GM19239 (cell line): ENCODE results near the gene ITSN1.
"Not testable (repeated sequence)": the region's sequence is repeated elsewhere in the genome, so short reads cannot be mapped to it uniquely, and the experiment has no call there.

ENCODE experiments used
- DNase-seq: peaks from one replicate; pipeline ENCODE4 v3.0.0; 2011; ENCODE audit warnings: low spot score; ENCODE audit not compliant: insufficient read length
- FAIRE-seq: peaks from 2 replicates; lab custom pipeline; 2011; peaks lifted over from hg19 to GRCh38; lab: Jason Lieb, UNC

The ITSN1 gene

DNA sequence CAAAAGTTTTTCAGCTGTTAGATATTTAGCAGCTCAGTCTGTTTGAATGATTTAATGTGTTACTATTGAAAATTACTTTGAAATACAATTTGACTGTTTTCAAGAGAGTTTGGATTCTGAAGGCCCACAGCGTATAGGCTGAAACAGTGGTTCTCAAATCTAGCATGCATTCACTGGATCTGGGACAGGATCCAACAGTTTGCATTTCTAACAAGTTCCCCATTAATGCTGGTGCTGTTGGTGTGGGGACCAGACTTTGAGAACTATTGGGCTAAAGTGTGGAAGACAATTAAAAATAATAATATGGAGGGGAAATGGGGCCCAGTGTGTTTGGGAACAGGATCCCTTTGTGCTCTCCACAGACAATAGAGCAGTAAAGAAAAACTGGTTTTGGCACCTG is 31.9 kb downstream of the ITSN1 start:
- FAIRE-seq, result no peak

GRCh38 chr21:33676666-33677065 is 34.4 kb downstream of the ITSN1 start:
- not testable (repeated sequence) for DNase-seq, FAIRE-seq

More for the DNA sequence above, 31.9 kb downstream of the ITSN1 start:
- no peak for DNase-seq

DNA sequence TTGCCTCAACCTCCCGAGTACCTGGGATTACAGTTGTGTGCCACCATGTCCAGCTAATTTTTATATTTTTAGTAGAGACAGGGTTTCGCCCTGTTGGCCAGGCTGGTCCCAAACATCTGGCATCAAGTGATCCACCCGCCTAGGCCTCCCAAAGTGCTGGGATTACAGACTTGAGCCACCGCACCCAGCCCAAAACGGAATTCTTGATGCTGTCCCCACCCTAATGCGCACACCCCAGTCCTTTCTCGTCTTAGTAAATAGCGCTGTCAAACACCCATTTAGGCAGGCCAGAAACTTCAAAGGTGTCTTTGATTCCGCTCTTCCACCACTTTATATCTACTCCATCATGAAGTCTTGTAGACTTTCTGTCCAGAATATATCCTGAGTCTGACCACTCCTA is 35.1 kb downstream of the ITSN1 start:
- FAIRE-seq, result no peak

GRCh38 chr21:33680870-33681269 is 38.6 kb downstream of the ITSN1 start:
- DNase-seq, result no peak
- FAIRE-seq, result no peak

More for the DNA sequence above, 35.1 kb downstream of the ITSN1 start:
- no peak for DNase-seq

GRCh38 chr21:33682992-33683627 is 40.8 kb downstream of the ITSN1 start:
- FAIRE-seq (no peak), DNase-seq (no peak)

GRCh38 chr21:33684068-33684467 is 41.8 kb downstream of the ITSN1 start:
- no peak for FAIRE-seq
- no peak for DNase-seq

DNA sequence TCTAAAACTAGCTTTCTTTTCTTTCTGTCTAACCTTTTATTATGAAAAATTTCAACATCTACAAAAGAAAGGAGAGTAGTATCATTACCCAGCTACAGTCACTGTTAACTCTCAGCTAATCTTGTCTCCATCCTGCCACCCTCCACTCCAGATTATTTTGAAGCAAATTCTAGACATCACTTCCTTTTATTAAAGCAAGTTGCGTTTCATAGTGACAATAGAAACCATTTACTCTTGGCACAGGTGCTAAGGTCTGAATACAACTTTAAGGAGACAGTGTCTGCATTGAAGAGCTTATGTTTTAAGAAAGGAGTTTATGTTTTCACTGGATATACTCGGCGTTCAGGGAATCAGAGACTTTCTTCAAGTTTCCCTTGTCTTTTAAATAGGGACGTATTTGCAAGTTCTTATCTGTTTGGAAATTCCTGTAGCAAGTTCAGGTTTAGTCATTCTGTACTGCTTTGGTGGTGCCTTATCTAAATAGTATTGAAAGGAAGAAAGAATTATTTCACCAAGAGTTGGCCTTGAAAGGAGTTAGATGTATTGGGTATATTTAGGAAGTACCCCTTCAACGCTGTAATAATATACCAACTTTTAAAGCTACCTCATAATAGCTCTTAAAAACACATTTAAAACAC is 42.7 kb downstream of the ITSN1 start:
- FAIRE-seq (no peak), DNase-seq (no peak)

GRCh38 chr21:33685613-33686197 is 43.4 kb downstream of the ITSN1 start:
- DNase-seq, result no peak
- no peak for FAIRE-seq

DNA sequence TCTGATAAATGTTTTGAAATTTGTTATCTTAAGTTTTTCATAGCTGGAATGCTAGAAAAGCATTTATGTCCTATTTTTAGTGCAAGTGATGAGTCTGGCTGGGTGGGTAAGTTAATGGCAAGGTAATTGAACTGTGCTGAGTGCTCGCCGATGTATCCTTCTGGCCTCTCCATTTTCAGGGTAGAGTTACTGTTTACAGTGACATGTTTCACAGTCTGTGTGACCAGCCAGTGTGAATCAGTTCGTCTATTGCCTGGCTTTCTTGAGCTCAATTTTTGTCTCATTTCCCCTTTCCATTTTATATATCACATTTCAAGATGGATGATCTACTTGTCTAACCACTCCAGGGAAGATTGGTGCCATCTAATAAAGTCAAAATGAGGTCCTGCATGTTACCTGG is 44.1 kb downstream of the ITSN1 start:
- DNase-seq (no peak), FAIRE-seq (no peak)

GRCh38 chr21:33687634-33688033 is 45.3 kb downstream of the ITSN1 start:
- no peak for FAIRE-seq
- DNase-seq, result no peak

DNA sequence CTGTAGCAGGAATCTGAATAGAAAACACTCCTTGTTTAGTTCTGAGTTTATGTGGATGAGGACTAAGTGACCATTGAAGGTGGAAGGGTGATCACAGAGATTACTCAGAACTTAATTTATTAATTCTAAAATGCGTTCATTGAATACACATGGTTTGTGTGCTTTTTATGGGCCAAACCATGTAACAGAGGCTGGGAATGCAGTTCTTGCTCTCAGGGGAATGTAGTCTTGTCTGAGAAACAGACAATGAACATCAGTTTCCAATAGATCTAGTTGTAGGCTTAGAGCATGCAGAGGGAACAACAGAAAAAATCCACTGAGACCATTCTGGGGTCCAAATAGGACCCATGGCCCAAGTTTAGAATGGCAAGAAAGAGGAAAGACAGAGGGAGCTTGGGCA is 46.1 kb downstream of the ITSN1 start:
- no peak for DNase-seq
- FAIRE-seq, result no peak

DNA sequence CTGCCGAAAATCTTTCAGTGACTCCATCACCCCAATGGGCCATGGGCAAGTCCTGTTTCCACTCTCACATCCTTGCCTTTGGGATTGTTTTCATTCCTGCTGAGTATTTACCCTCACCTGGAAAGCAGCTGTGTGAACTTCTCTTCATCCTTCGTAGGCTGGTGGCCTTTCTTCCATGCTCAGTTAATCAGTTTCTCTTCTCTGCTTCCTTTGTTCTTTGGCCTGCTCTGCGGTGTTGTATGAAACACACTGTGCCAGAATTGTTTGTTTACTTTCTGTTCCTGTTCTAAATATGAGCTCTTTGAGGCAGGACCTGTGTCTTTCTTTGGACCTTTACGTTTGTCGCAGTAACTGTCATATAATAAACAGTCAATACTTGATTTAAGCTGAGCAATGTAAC is 48.6 kb downstream of the ITSN1 start:
- no peak for FAIRE-seq

GRCh38 chr21:33691945-33692603 is 49.8 kb downstream of the ITSN1 start:
- no peak for FAIRE-seq
- DNase-seq, result no peak

More for the DNA sequence above, 48.6 kb downstream of the ITSN1 start:
- DNase-seq, result no peak

DNA sequence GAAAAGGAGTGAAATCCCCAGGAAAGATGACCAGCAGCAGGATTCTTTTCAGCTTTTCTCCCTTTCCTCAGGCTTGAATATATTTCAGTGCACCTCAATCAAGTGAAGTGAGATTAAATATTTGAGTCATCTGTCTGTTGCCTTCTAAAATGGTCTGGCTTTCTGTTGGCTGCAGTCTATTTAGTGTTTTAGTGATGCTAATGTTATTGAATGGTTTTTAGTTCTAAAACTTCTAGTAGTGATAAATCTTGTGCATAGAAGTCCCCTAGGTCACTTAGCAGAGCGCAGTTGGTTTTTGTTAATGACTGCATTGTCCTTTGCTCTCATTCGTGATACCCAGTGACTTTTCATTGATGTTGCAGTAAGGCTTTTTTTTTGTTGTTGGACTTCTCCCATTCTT is 53.5 kb downstream of the ITSN1 start:
- DNase-seq (no peak), FAIRE-seq (no peak)

DNA sequence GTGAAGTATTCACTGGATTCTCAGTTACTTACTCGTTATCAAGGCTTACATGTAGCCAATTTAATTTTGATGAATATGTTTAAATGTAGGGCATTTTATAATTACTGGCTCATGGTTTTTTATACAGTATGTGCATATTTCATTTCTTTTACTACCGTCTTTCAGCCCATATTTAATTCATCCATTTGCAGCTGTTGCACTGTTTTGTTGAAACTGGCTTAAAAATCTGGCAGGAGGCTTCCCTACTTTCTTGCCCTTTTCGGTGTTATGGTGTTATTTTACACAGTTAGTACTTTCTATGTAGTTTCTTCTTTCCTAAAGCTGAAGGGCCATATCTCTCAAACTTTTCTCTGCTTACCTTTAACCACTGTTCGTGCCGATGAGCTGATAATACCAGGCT is 54.2 kb downstream of the ITSN1 start:
- no peak for FAIRE-seq

DNA sequence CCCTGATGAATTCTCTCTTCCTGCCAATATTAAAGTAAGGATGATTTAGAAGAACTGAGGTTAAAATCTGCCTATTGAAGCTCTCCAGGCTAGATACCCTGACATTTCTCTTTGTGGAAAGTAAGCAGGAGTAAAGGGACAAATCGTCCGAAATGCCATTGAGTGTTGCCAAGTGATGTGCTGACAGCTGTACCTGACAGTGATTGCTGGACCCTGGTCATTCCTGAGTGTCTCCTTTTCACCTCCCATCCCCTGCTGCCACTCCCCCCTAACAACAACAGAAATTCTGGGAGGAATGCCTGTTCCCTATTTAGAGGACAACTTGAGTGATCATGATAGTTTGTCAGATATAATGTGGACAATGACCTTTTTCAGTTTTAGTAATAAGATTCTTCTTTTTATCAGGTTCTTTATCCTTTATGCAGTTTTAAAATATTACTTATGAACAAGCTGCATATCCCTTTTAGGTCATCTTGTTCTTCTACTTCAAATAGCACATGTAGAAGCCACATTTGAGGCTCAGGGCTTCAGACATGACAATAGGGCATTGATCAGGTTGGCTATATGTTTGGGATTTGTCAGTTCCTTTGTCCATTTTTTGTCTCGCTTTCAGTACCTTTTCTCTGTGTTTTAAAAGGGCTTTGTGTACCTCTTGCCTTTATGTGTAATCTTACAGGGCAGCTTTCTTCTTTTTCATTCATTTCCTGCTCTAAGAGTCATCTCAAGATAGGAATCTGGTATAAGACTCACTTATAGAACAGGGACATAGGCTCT is 56.0 kb downstream of the ITSN1 start:
- DNase-seq, result no peak
- FAIRE-seq, result no peak

More for the DNA sequence above, 54.2 kb downstream of the ITSN1 start:
- DNase-seq, result no peak

DNA sequence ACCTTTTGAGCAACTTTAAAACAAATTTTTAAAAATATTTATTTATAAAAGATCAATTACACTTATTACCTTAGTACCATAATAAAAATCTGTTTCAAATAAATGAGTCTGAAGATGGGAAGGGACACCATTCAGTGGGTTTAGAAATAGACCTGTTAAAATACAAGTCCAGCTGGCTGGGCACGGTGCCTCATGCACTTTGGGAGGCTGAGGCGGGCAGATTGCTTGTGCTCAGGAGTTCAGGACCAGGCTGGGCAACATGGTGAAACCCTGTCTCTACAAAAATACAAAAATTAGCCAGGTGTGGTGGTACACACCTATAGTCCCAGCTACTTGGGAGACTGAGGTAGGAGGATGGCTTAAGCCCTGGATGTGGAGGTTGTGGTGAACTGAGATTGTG is 57.0 kb downstream of the ITSN1 start:
- DNase-seq, result no peak

DNA sequence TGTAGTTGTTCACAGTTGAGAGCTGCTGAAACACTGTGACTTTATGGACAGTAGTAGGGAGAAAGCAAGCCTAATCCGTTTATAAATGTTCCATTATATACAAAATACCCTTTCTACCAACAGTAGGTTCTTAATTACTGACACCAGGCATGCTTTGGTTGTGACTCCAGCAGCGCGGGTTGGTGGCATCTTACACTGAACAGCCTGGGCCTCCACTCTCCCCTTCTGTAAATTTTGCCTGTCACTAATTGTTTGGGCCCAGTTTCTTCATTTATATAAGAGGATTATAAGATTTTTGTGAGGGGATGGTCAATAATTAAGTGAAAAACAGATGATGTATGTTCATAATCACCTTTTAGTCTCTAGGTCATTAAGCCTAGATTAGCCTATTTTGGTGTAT is 58.2 kb downstream of the ITSN1 start:
- no peak for DNase-seq
- no peak for FAIRE-seq

More for the DNA sequence above, 57.0 kb downstream of the ITSN1 start:
- FAIRE-seq, result no peak

DNA sequence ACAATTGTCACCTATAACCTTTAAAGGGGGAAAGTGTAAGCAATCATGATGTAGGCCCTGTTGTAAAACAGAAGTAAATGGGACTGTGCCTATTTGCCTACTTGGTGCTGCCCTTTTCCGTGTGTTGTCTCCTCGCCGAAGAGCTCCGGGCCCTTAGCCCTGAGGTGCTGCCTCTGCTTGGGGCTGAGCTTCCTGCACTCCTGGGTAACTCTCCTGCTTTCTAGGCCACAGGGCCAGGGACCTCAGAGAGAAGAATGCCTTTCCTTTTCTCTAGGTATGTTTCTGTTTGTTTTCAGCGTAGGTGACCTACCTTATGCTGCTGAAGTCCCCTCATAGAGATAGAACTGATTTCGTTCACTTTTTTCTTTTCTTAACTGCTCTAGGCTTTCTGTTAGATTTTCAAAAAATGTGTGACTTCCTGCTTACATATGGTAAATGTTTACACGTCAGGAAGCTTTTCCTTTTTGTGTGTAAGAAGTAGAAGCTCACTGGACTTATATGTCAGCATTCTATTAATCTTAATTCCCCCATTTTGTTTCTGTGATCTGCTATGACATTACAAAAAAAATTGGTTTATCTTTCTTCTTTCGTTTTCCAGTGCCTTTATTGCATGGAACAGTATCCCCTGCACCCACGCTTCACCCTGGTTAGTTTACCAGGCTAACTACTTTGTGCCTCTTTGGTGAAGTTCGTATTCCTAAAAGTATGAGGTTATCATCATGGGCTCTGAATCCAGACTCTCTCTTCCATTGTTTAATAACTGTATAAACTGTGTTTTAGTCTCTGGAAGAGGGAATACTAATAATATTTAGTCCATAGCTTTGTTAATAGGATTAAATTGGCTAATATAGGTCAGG is 61.7 kb downstream of the ITSN1 start:
- FAIRE-seq (no peak), DNase-seq (no peak)
